Suppressor macrophage treated with lipopolysaccharide for 4 hours (primary cell): ENCODE data around the gene LUM.

Experiments used
- DNase-seq: peaks from one replicate; pipeline ENCODE4 v3.0.0-alpha.2; 2020

The LUM gene

GRCh38 chr12:91111366-91112325, at the start of gene LUM:
LUM (minus strand) TSS chr12:91111494; CDS start chr12:91108979, 2,515 bp downstream.
- no peak for DNase-seq

GRCh38 chr12:91161009-91161408, 49.7 kb upstream of the LUM start:
- no peak for DNase-seq

- no peak for DNase-seq
Measured at GRCh38 chr12:91155990-91156389, 44.7 kb upstream of the LUM start.

GRCh38 chr12:91154131-91154530, 42.8 kb upstream of the LUM start:
- DNase-seq = no peak

GRCh38 chr12:91144053-91144452, 32.8 kb upstream of the LUM start:
- DNase-seq = no peak

- DNase-seq = no peak
Measured at GRCh38 chr12:91143206-91143605, 31.9 kb upstream of the LUM start.

- DNase-seq = no peak
Measured at GRCh38 chr12:91142221-91142631, 30.9 kb upstream of the LUM start.

- no peak for DNase-seq
Measured at GRCh38 chr12:91140026-91140931, 29.0 kb upstream of the LUM start.

GRCh38 chr12:91139286-91139685, 28.0 kb upstream of the LUM start:
- DNase-seq = no peak

- DNase-seq = no peak
Measured at GRCh38 chr12:91138337-91138920, 27.1 kb upstream of the LUM start.

GRCh38 chr12:91133871-91134270, 22.6 kb upstream of the LUM start:
- DNase-seq = peak; percentile 21

GRCh38 chr12:91129662-91130362, 18.5 kb upstream of the LUM start:
- DNase-seq = no peak

GRCh38 chr12:91127751-91128150, 16.5 kb upstream of the LUM start:
- DNase-seq = no peak

GRCh38 chr12:91127306-91127705, 16.0 kb upstream of the LUM start:
- DNase-seq = no peak

- no peak for DNase-seq
Measured at GRCh38 chr12:91126516-91126915, 15.2 kb upstream of the LUM start.

GRCh38 chr12:91123236-91123916, 12.1 kb upstream of the LUM start:
- no peak for DNase-seq

- no peak for DNase-seq
Measured at GRCh38 chr12:91120781-91121180, 9.5 kb upstream of the LUM start.

GRCh38 chr12:91119089-91119488, 7.8 kb upstream of the LUM start:
- DNase-seq = no peak

GRCh38 chr12:91113621-91114020, 2.3 kb upstream of the LUM start:
- no peak for DNase-seq

- DNase-seq = no peak
Measured at GRCh38 chr12:91110311-91110924, 876 bp downstream of the LUM start.

GRCh38 chr12:91109581-91110310, 1.5 kb downstream of the LUM start:
- DNase-seq = no peak
